Neural cell (in vitro differentiated cells): ENCODE results near the gene CAMSAP2. TPM values are rescaled to one million over a fixed set of nuclear protein-coding genes. Genes with fewer than 3 reads are reported as not detected.

ENCODE experiments used
- H2AFZ ChIP-seq: fragments of 200-600, 300-800 bp; sonication (generic), shearing (Covaris generic); 2 replicates; pipeline ENCODE4 v1.6.0; 2014; ENCODE audit warnings: low read depth, mild to moderate bottlenecking, antibody characterized with exemption, low read length, moderate library complexity
- H3F3A ChIP-seq: fragments of 200-600 bp; shearing (Covaris generic); 2 replicates; pipeline ENCODE4 v1.6.1; 2016; ENCODE audit warnings: mild to moderate bottlenecking, moderate library complexity, mixed read lengths, antibody characterized with exemption, low read length; ENCODE audit not compliant: insufficient read depth, poor library complexity, severe bottlenecking
- H3K27ac ChIP-seq: fragments of 200-600, 300-800 bp; sonication (generic), shearing (Covaris generic); 2 replicates; pipeline ENCODE4 v1.5.1; 2014; ENCODE audit warnings: mild to moderate bottlenecking, low read length, moderate library complexity
- H3K27me3 ChIP-seq: fragments of 300-800, 200-600 bp; sonication (generic), shearing (Covaris generic); 2 replicates; pipeline ENCODE4 v1.6.0; 2014; ENCODE audit warnings: mild to moderate bottlenecking, low read depth, low read length, moderate library complexity; ENCODE audit not compliant: insufficient read depth
- H3K36me3 ChIP-seq: fragments of 300-800, 200-600 bp; sonication (generic), shearing (Covaris generic); 2 replicates; pipeline ENCODE4 v1.5.1; 2014; ENCODE audit warnings: mild to moderate bottlenecking, antibody characterized with exemption, low read length, moderate library complexity; ENCODE audit not compliant: insufficient read depth
- H3K4me2 ChIP-seq: fragments of 300-800, 200-600 bp; sonication (generic), shearing (Covaris generic); 2 replicates; pipeline ENCODE4 v1.6.0; 2014; ENCODE audit warnings: mild to moderate bottlenecking, low read length
- H3K4me3 ChIP-seq: fragments of 300-800, 200-600 bp; sonication (generic), shearing (Covaris generic); 2 replicates; pipeline ENCODE4 v1.5.1; 2014; ENCODE audit warnings: mild to moderate bottlenecking, low read length, moderate library complexity
- H3K79me2 ChIP-seq: fragments of 200-600 bp; shearing (Covaris generic); replicated peaks from 2 replicates; pipeline ENCODE4 v1.6.0; 2014; ENCODE audit warnings: mild to moderate bottlenecking, low read length, moderate library complexity; ENCODE audit not compliant: insufficient read depth
- H3K9ac ChIP-seq: fragments of 300-800, 200-600 bp; sonication (generic), shearing (Covaris generic); 2 replicates; pipeline ENCODE4 v1.6.1; 2016; ENCODE audit warnings: mild to moderate bottlenecking, low read length, mixed read lengths
- H3K9me2 ChIP-seq: fragments of 200-600 bp; shearing (Covaris generic); 2 replicates; pipeline ENCODE4 v1.6.1; 2016; ENCODE audit warnings: mild to moderate bottlenecking, low read length, mixed read lengths; ENCODE audit not compliant: insufficient read depth
- H3K9me3 ChIP-seq: fragments of 200-600, 300-800 bp; sonication (generic), shearing (Covaris generic); 2 replicates; pipeline ENCODE4 v1.6.1; 2016; ENCODE audit warnings: mild to moderate bottlenecking, mixed run types, low read length, moderate library complexity, mixed read lengths
- H4K20me1 ChIP-seq: fragments of 200-600 bp; shearing (Covaris generic); 2 replicates; pipeline ENCODE4 v1.6.1; 2016; ENCODE audit warnings: mild to moderate bottlenecking, mixed run types; ENCODE audit not compliant: insufficient read depth
- CTCF ChIP-seq: fragments of 450-650 bp; IDR thresholded peaks from 2 replicates; pipeline ENCODE4 v1.5.1; 2014; ENCODE audit warnings: antibody characterized with exemption, mild to moderate bottlenecking, moderate library complexity; ENCODE audit not compliant: poor library complexity, severe bottlenecking
- EP300 ChIP-seq: fragments of 450-650 bp; conservative IDR thresholded peaks from 2 replicates; pipeline ENCODE4 v1.6.1; 2014; ENCODE audit warnings: antibody characterized with exemption, mild to moderate bottlenecking, moderate library complexity; ENCODE audit not compliant: poor library complexity, severe bottlenecking
- EZH2 ChIP-seq: fragments of 200-600, 300-800 bp; shearing (Covaris generic), sonication (generic); IDR thresholded peaks from 2 replicates; pipeline ENCODE4 v1.6.1; 2014; ENCODE audit warnings: antibody characterized with exemption, low read length, borderline replicate concordance, mild to moderate bottlenecking; ENCODE audit not compliant: insufficient read depth, poor library complexity, severe bottlenecking
- MXI1 ChIP-seq: fragments of 450-650 bp; conservative IDR thresholded peaks from 2 replicates; pipeline ENCODE4 v1.6.1; 2014; ENCODE audit warnings: antibody characterized with exemption, mild to moderate bottlenecking; ENCODE audit not compliant: poor library complexity, severe bottlenecking
- POLR2AphosphoS5 ChIP-seq: IDR thresholded peaks from 2 replicates; pipeline ENCODE4 v1.6.1; 2012
- RAD21 ChIP-seq: fragments of 450-650 bp; conservative IDR thresholded peaks from 2 replicates; pipeline ENCODE4 v1.6.1; 2014; ENCODE audit warnings: antibody characterized with exemption, mild to moderate bottlenecking, moderate library complexity
- REST ChIP-seq: IDR thresholded peaks from 2 replicates; pipeline ENCODE4 v1.6.1; 2012; ENCODE audit warnings: borderline replicate concordance
- SMC3 ChIP-seq: fragments of 450-650 bp; conservative IDR thresholded peaks from 2 replicates; pipeline ENCODE4 v1.6.1; 2014; ENCODE audit warnings: antibody characterized with exemption, mild to moderate bottlenecking, moderate library complexity; ENCODE audit not compliant: poor library complexity
- TAF1 ChIP-seq: IDR thresholded peaks from 2 replicates; pipeline ENCODE4 v1.6.1; 2012; ENCODE audit warnings: low read depth
- polyA plus RNA-seq: library from polyadenylated mRNA; depleted of rRNA; stranded (reverse); fragments of >200 nt; gene quantifications from 2 replicates; pipeline ENCODE4 v1.2.3, GENCODE V29; 2014

Gene CAMSAP2
- polyA plus RNA-seq, 1 donor from 2014 or later: 52.7 TPM

GRCh38 chr1:200779326-200779725 lies 40.6 kb downstream of the CAMSAP2 start:
- H4K20me1 ChIP-seq: peaks cover 3% of the 10 kb centered on the region

More at GRCh38 chr1:200779326-200779725, 40.6 kb downstream of the CAMSAP2 start:
- H2AFZ ChIP-seq: no peak overlapping the region
- no peak overlapping the region for H3K4me2 ChIP-seq
- no peak overlapping the region for H3K9ac ChIP-seq
- H3K4me3 ChIP-seq: no peak overlapping the region
- TF ChIP-seq TAF1 (no peak), EP300 (no peak), SMC3 (no peak), RAD21 (no peak), EZH2 (no peak), CTCF (no peak), REST (no peak), POLR2AphosphoS5 (no peak), MXI1 (no peak)
- H3K27me3 ChIP-seq: no peaks in the 10 kb centered on the region
- H3F3A ChIP-seq: no peaks in the 10 kb centered on the region
- no peaks in the 10 kb centered on the region for H3K9me2 ChIP-seq
- no peak overlapping the region for H3K27ac ChIP-seq
- H3K9me3 ChIP-seq: no peaks in the 10 kb centered on the region
- peaks cover 22% of the 10 kb centered on the region for H3K36me3 ChIP-seq
- peaks cover 65% of the 10 kb centered on the region for H3K79me2 ChIP-seq
